G401.6 (cell line): ENCODE data around the gene ANKRD29.
"Not testable (repeated sequence)": the region's sequence is repeated elsewhere in the genome, so short reads cannot be mapped to it uniquely, and the experiment has no call there.

ENCODE experiments used
- FAIRE-seq: peaks from 2 replicates; lab custom pipeline; 2012; peaks lifted over from hg19 to GRCh38; lab: Jason Lieb, UNC

The ANKRD29 gene

GRCh38 chr18:23583071-23583865 is 79.4 kb downstream of the ANKRD29 start:
- no peak for FAIRE-seq

GRCh38 chr18:23580677-23581367 is 81.9 kb downstream of the ANKRD29 start:
- FAIRE-seq, result no peak

DNA sequence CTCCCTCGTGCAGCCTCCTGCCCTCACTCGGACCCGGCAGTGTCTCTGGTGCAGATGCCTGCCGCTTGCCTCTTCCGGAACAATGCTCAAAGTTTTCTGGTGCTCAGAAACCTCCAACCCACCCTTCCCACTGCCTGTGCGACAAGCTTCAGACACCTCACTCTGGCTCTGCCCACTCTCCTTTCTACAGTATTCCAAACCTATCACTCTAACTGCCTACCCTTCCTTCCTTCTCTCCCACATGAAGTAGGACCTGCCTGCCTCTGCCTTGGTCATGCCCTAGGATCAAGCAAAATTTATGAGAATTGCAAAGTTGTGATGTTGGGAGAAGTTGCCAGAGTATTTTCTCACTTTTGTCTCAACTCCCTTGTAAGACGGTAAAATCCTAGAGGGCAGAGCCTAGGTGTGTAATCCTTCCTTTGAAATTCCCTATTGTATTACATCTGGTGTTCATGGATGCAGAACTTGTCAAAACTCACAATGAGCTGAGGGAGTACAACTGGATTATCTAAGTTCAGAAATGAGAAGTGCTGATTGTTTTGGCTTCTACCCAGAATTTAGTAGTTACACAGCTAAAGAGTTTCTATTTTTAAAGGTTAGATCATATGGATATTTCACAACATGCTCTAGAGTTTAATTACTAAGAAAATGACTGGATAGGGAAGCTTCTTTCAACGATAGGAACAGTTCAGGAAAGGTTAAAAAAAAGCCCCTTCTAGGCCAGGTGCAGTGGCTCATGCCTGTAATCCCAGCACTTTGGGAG is 83.6 kb downstream of the ANKRD29 start:
- FAIRE-seq, result no peak

DNA sequence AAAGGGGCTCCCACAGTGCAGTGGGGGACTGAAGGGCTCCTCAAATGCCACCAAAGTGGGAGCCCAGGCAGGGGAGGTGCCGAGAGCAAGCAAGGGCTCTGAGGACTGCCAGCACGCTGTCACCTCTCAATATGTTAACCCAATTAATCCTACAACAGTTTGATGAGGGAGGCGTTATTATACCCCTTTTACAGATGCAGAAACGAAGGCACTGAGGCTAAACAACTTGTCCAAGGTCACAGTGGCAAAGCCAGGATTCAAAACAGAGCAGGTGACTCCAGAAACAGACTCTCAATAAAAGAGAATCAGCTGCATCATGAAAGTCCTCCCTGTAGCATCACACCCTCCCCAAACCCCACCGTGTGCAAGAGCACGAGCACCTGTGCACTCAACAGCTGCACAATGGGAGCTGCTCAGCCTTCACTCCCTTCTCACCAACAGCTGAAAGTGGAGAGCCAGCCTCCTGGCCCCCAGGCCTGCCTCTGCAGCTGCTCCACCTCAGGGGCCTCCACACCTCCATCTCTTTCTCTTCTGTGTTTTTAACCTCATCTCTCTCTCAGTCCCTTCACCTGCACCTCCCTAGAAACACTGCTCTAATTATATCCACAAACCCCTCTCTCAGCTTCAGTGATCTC is 84.5 kb downstream of the ANKRD29 start:
- no peak for FAIRE-seq

DNA sequence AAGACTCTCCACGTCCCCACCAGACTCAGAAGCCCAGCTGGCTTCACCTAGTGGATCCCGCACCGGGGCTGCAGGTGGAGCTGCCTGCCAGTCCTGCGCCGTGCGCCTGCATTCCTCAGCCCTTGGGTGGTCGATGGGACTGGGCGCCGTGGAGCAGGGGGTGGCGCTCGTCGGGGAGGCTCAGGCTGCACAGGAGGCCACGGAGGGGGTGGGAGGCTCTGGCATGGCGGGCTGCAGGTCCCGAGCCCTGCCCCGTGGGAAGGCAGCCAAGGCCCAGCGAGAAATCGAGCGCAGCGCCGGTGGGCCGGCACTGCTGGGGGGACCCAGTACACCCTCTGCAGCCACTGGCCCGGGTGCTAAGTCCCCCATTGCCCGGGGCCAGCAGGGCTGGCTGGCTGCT is 85.2 kb downstream of the ANKRD29 start:
- FAIRE-seq, result not testable (repeated sequence)

DNA sequence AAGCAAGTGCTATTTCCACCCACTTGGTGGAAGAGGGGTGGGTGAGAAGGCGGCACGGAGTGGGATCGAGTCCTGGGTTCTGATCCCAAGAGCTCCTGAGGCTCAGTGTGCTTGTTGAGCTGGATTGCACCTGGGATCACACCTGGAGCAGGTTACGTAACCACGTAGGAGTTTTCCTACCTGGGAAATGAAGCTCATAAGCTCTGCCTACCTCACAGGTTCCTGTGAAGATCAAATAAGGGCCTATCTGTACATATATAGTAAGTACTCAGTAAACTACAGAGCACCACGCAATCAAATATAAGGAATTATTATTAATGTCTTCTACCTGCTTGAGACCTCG is 87.4 kb downstream of the ANKRD29 start:
- FAIRE-seq, result no peak

GRCh38 chr18:23574611-23575308 is 88.0 kb downstream of the ANKRD29 start:
- FAIRE-seq, result no peak

DNA sequence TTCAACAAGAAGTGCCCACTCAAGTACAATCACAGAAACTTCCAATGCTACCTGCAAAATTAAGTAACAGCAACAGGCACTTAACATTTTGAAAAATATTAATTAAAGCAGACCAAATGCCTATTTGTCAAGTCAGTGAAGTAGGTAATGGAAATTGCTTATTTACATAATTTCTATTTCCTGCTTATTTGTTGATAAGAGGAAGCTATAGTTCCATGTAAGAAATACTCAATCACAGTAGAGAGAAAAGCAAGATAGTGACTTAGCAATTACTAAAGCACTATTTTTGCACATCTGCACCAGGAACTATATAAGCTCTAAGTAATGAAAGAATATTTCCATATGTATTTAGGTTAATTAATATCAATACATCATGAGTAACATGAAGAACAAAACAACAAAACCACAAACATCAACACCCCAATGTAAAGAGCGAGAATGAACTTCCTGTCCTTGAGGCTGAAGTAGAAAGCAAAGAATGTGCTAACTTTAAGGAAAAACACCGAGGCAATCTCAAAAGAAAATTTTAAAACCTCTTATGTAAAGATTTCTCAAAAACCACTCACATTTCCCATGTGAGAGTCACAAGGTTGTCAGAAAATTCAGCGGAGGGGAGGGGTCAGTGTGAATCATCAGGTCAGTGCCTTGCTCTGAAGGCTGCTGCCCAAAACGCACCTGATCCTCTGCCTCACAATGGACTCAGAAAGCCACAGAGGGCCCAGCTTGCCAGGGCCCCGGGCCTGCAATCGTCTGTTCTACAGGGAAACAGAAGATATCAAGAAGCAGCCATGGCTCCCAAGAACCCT is 88.9 kb downstream of the ANKRD29 start:
- FAIRE-seq, result no peak

GRCh38 chr18:23573020-23573419 is 89.7 kb downstream of the ANKRD29 start:
- no peak for FAIRE-seq

- no peak for FAIRE-seq
Measured at GRCh38 chr18:23572570-23572969, 90.1 kb downstream of the ANKRD29 start.

- no peak for FAIRE-seq
Measured at GRCh38 chr18:23572012-23572411, 90.7 kb downstream of the ANKRD29 start.

DNA sequence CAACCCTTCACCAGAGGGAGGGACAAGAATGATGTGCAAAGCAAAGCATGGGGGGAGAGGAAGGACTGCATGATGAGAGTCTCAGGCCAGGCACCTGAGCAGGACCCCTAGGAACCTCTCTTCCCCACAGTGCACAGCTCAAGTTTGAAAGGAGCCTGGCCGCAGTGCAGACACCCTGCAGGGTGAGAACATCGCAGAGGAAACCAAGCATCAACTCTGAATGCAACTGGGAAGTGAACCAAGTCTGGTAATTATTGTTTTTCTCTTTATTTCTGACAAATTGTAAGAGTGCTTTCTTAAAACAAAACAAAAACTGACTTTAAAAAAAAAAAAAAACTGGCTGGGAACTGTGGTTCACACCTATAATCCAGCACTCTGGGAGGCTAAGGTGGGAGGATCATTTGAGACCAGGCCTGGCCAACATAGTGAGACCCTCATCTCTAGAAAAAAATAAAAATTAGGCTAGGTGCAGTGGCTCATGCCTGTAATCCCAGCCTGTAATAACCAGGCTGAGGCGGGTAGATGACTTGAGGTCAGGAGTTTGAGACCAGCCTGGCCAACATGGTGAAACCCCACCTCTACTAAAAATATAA is 91.7 kb downstream of the ANKRD29 start:
- FAIRE-seq, result no peak

DNA sequence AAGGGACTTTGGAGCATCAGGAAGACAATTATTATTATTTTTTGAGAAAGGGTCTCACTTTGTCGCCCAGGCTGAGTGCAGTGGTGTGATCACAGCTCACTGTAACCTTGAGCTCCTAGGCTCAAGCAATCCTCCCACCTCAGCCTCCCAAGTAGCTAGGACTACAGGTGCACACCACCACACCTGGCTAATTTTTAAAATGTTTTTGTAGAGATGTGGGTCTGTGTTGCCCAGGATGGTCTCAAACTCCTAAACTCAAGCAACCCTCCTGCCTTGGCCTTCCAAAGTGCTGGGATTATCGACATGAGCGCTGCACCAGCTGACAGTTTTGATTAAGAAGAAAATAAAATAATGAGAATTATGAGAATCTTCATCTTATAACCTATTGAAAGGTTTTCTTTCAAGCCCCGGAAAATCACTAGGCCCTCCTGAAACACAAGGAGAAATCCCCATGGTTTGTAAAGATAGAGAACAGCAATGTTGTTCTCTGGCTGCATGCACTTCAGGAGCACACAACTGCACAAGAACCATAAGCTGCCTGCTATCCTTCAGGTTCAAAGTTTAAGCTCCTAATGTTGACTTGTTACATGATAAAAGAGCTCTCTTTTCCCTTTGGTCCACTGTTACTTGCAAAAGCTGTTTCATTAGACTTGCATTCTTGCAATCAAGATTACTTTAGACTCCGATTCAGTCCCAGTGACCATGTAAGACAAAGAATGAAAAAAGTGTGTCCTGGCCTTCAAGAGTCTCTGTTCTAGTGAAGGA is 93.2 kb downstream of the ANKRD29 start:
- no peak for FAIRE-seq

DNA sequence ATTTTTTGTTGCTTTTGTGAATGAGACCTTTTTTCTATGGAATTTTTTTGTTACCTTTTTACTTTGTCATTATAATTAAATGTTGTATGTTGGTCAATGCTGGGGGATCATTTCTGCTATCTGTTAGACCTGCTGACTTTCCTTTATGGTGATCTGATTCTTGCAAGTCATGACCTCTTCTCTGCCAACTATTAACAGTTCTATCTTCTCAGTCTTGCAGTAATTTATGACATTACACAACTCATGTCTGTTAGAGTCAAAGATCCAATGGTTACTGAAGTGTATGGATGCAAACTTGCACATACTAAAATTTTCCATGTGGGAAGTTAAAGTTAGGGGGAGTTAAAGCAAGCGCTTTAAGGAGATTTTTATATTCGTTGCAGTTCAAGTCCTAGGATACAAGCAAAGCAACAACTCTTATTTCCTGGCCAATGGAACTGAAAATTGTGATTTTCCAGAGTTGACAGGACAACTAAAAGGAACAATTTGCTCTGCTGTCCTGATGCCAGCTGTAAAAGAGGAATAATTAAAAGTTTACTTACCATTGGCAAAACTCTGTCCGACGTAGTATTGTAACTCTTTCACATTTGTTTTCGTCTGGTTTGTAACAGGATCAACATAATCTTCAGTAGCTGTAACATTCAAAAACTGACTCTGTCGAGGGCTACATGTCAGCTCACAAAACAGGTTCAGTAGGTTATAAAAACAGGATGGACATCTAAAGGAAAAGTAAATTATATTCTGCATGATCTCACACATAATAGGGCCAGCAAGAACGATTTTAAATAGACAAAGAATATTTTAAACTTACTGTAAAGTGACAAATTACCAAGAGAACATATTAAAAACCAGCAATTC is 94.2 kb downstream of the ANKRD29 start:
- no peak for FAIRE-seq

DNA sequence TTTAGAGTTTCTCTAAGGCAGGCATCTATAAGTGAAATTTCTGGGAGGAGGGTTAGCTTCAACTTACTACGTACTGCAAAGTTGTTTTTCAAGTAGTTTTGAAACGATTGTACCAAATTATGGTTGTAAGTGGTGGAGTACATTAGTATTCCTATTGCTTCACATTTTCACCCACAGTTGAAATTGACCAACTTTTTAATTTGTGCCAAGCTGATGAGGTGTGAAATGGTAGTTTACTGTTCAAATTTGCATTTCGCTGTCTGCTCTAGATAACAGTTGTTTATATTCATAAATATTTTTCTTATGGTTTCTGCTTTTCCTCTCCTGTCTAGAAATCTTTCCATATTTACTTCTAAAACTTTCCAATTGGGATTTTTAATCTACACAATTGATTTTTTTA is 95.0 kb downstream of the ANKRD29 start:
- no peak for FAIRE-seq

DNA sequence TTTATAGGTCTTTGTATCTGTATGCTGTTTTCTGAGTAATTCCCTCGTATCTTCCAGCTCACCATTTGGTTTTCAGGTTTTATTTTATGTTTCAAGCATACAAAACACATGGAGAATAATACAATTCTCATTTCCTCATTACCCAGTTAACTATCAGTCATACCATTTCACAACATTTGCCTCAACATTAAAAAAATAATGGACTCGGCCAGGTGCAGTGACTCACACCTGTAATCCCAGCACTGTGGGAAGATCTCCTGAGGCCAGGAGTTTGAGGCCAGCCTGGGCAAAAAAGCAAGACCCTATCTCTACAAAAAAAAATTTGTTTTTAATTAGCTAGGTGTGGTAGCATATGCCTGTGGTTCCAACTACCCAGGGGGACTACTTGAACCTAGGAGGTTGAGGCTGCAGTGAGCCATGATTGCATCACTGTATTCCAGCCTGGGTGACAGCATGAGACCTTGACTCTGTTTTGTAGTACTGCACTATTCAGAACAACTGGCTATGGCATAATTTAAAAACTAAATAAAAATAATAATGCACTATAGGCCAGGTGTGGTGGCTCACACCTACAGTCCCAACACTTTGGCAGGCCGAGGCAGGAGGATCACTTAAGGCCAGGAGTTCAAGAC is 96.7 kb downstream of the ANKRD29 start:
- FAIRE-seq, result no peak

DNA sequence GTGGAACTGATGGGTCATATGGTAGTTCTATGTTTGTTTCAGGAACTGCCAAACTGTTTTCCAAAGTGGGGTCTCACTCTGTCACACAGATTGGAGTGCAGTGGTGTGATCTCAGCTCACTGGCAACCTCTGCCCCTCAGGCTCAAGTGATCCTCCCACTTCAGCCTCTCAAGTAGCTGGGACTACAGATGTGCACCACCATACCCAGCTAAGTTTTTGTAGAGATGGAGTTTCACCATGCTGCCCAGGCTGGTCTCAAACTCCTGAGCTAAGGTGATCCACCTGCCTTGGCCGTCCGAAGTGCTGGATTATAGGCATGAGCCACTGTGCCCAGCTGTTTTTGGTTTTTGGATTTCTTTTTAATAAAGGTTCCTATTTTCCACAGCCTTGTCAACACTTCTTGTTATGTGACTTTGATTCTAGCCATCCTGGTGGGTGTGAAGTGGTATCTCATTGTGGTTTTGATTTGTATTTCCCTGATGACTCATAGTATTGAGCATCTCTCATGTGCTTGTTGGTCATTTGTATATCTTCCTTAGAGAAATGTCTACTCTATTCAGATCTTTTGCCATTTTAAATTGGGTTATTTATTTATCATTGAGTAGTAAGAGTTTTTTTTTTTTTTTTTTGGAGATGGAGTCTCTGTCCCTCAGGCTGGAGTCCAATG is 99.2 kb downstream of the ANKRD29 start:
- no peak for FAIRE-seq

DNA sequence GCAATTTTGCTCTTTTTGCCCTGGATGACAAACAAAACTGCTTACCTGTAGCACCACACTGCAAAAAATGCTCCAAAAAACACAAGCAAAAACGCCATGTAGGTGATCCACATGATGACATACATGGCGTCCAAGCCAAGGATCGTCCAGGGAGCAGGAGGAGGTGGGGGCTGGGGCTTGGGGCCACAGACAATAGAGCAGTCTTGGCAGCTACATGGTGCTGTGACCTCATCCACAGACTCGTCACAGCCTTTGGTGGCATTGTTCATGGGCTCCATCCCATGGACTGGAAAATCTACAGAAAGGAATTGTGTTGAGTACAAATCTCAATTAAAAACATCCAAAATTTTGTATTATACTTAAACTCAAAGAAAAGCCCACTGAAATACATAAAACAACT is 102.5 kb downstream of the ANKRD29 start:
- no peak for FAIRE-seq
